SK-N-SH (cell line): ENCODE results near the gene SPRED2. TPM values are rescaled to one million over a fixed set of nuclear protein-coding genes. Genes with fewer than 3 reads are reported as not detected.

Source experiments
- CTCF ChIA-PET: fragments of 300-600, 350-600 bp; formaldehyde crosslinking; extraction: SDS; loops from one replicate; lab custom pipeline; 2021; lab: Yijun Ruan, JAX
- POLR2A ChIA-PET: fragments of 350-600 bp; sonication (Branson Sonifier 250); formaldehyde crosslinking; extraction: SDS; loops from one replicate; lab custom pipeline; 2020; ENCODE audit warnings: antibody characterized with exemption, inconsistent platforms; lab: Yijun Ruan, JAX
- DNase-seq: peaks from one replicate; pipeline ENCODE4 v3.0.0; 2012
- H2AFZ ChIP-seq: fragments of 200-600 bp; sonication (generic); 2 replicates; pipeline ENCODE4 v1.8.1; 2016; ENCODE audit warnings: antibody characterized with exemption, mild to moderate bottlenecking, low read depth
- H3F3A ChIP-seq: fragments of 200-600 bp; sonication (generic); replicated peaks from 2 replicates; pipeline ENCODE3; 2016; ENCODE audit warnings: antibody characterized with exemption, mild to moderate bottlenecking; ENCODE audit not compliant: insufficient read depth
- H3K27ac ChIP-seq, 2 experiments: fragments of 200-500 bp in 1 of 2; fragments of 200-600 bp in 1 of 2; sonication (Bioruptor generic) in 1 of 2; sonication (generic), shearing (Covaris generic) in 1 of 2; 2 replicates each; pipeline versions ENCODE4 v1.5.1 to v1.6.1; 2014 to 2016; ENCODE audit warnings: low read depth in 2 of 2, inconsistent platforms in 1 of 2, low read length in 1 of 2, mild to moderate bottlenecking in 1 of 2, mixed read lengths in 1 of 2
- H3K27me3 ChIP-seq: fragments of 200-600 bp; sonication (generic), shearing (Covaris generic); 2 replicates; pipeline ENCODE4 v1.6.1; 2016; ENCODE audit warnings: mixed run types; ENCODE audit not compliant: insufficient read depth
- H3K36me3 ChIP-seq, 2 experiments: fragments of 200-500 bp in 1 of 2; fragments of 200-600 bp in 1 of 2; sonication (Bioruptor generic) in 1 of 2; sonication (generic) in 1 of 2; replicated peaks in 1 of 2; 2 replicates each; pipeline versions ENCODE3 to v1.5.1; 2014 to 2016; ENCODE audit warnings: low read length in 1 of 2, mild to moderate bottlenecking in 1 of 2; ENCODE audit not compliant: insufficient read depth in 2 of 2, control insufficient read depth in 1 of 2
- H3K4me1 ChIP-seq, 2 experiments: fragments of 200-500 bp in 1 of 2; fragments of 200-600 bp in 1 of 2; sonication (Bioruptor generic) in 1 of 2; sonication (generic), shearing (Covaris generic) in 1 of 2; 2 replicates each; pipeline versions ENCODE4 v1.5.1 to v1.6.1; 2014 to 2016; ENCODE audit warnings: low read depth in 1 of 2, low read length in 1 of 2, mixed run types in 1 of 2; ENCODE audit not compliant: insufficient read depth in 2 of 2, control insufficient read depth in 1 of 2
- H3K4me2 ChIP-seq: fragments of 200-600 bp; sonication (generic), shearing (Covaris generic); 2 replicates; pipeline ENCODE4 v1.6.1; 2017; ENCODE audit warnings: mixed run types
- H3K4me3 ChIP-seq, 2 experiments: fragments of 200-500 bp in 1 of 2; fragments of 200-600 bp in 1 of 2; sonication (Bioruptor generic) in 1 of 2; sonication (generic), shearing (Covaris generic) in 1 of 2; 2 replicates each; pipeline versions ENCODE4 v1.5.1 to v1.8.1; 2014 to 2016; ENCODE audit warnings: low read depth in 2 of 2, inconsistent platforms in 1 of 2, low read length in 1 of 2, mild to moderate bottlenecking in 1 of 2, mixed read lengths in 1 of 2, moderate library complexity in 1 of 2
- H3K79me2 ChIP-seq: fragments of 200-600 bp; sonication (generic); 2 replicates; pipeline ENCODE4 v1.8.1; 2017; ENCODE audit warnings: mild to moderate bottlenecking; ENCODE audit not compliant: insufficient read depth
- H3K9ac ChIP-seq: fragments of 200-600 bp; sonication (generic); 2 replicates; pipeline ENCODE4 v1.6.1; 2017; ENCODE audit warnings: mixed run types
- H3K9me2 ChIP-seq: fragments of 200-600 bp; sonication (generic); 2 replicates; pipeline ENCODE4 v1.6.1; 2017; ENCODE audit warnings: mixed run types
- H3K9me3 ChIP-seq: fragments of 200-600 bp; sonication (generic); 2 replicates; pipeline ENCODE4 v1.6.1; 2017; ENCODE audit warnings: mixed run types, mild to moderate bottlenecking, moderate library complexity
- H4K20me1 ChIP-seq: fragments of 200-600 bp; sonication (generic); 2 replicates; pipeline ENCODE4 v1.6.1; 2017; ENCODE audit warnings: mild to moderate bottlenecking, mixed run types; ENCODE audit not compliant: insufficient read depth
- EP300 ChIP-seq, 2 experiments: IDR thresholded peaks; 2 replicates each; pipeline versions ENCODE4 v1.4.0 to v1.6.1; 2012; ENCODE audit warnings: borderline replicate concordance in 1 of 2, low read depth in 1 of 2, low read length in 1 of 2
- FOSL2 ChIP-seq: IDR thresholded peaks from 2 replicates; pipeline ENCODE4 v1.4.0; 2012; ENCODE audit warnings: low read depth, mild to moderate bottlenecking, moderate library complexity, borderline replicate concordance
- JUND ChIP-seq: IDR thresholded peaks from 2 replicates; pipeline ENCODE4 v1.4.0; 2012
- MXI1 ChIP-seq: IDR thresholded peaks from 2 replicates; pipeline ENCODE4 v1.6.1; 2012; ENCODE audit warnings: mild to moderate bottlenecking, low read depth, low read length, improper control_type of control experiment
- NRF1 ChIP-seq: IDR thresholded peaks from 2 replicates; pipeline ENCODE4 v1.6.1; 2012; ENCODE audit warnings: low read depth, mild to moderate bottlenecking, low read length
- POLR2AphosphoS5 ChIP-seq: IDR thresholded peaks from 2 replicates; pipeline ENCODE4 v1.6.1; 2012; ENCODE audit warnings: low read depth, low read length
- RAD21 ChIP-seq: IDR thresholded peaks from 2 replicates; pipeline ENCODE4 v1.6.1; 2012; ENCODE audit warnings: mild to moderate bottlenecking, low read length
- RXRA ChIP-seq: IDR thresholded peaks from 2 replicates; pipeline ENCODE4 v1.4.0; 2012; ENCODE audit warnings: low read depth, mild to moderate bottlenecking, borderline replicate concordance
- SIN3A ChIP-seq: IDR thresholded peaks from 2 replicates; pipeline ENCODE4 v1.6.1; 2012; ENCODE audit warnings: low read depth, mild to moderate bottlenecking, low read length, moderate library complexity, borderline replicate concordance
- SMC3 ChIP-seq: IDR thresholded peaks from 2 replicates; pipeline ENCODE4 v1.6.1; 2012; ENCODE audit warnings: low read depth, low read length, improper control_type of control experiment
- TCF12 ChIP-seq: IDR thresholded peaks from 2 replicates; pipeline ENCODE4 v1.4.0; 2012
- TEAD4 ChIP-seq: IDR thresholded peaks from 2 replicates; pipeline ENCODE4 v1.4.0; 2012; ENCODE audit warnings: mild to moderate bottlenecking, borderline replicate concordance; ENCODE audit not compliant: insufficient read depth
- WGBS: methylation state at CpG from one replicate; pipeline ENCODE4 v1.1.6; 2017; ENCODE audit warnings: low lambda C conversion rate; 5-methylcytosine and 5-hydroxymethylcytosine counted together
- polyA plus RNA-seq, 3 experiments: library from polyadenylated mRNA; depleted of rRNA; stranded (reverse); fragments of >200 nt; gene quantifications; 2 replicates each; pipeline ENCODE4 v1.2.3, GENCODE V29; 2012
- TF ChIP-seq, protein P1 (sequence below): fragments of 150-350 bp; IDR thresholded peaks from 2 replicates; pipeline ENCODE4 v1.6.1; 2017; ENCODE audit warnings: antibody characterized with exemption, low read length, low read depth, borderline replicate concordance
- TF ChIP-seq, protein P2 (sequence below): IDR thresholded peaks from 2 replicates; pipeline ENCODE4 v1.4.0; 2012; ENCODE audit warnings: low read depth, borderline replicate concordance
- TF ChIP-seq, protein P3 (sequence below): fragments of 200-600 bp; sonication (generic); IDR thresholded peaks from 2 replicates; pipeline ENCODE4 v1.6.1; 2017; ENCODE audit warnings: antibody characterized with exemption, mild to moderate bottlenecking, moderate library complexity
- TF ChIP-seq, protein P4 (sequence below): IDR thresholded peaks from 2 replicates; pipeline ENCODE4 v1.4.0; 2012; ENCODE audit warnings: low read depth, borderline replicate concordance
- TF ChIP-seq, protein P5 (sequence below): IDR thresholded peaks from 2 replicates; pipeline ENCODE4; 2012

The SPRED2 gene
- polyA plus RNA-seq, 1 of the 3 experiments (the other 2 are of a cell fraction), result 21.9 TPM

DNA sequence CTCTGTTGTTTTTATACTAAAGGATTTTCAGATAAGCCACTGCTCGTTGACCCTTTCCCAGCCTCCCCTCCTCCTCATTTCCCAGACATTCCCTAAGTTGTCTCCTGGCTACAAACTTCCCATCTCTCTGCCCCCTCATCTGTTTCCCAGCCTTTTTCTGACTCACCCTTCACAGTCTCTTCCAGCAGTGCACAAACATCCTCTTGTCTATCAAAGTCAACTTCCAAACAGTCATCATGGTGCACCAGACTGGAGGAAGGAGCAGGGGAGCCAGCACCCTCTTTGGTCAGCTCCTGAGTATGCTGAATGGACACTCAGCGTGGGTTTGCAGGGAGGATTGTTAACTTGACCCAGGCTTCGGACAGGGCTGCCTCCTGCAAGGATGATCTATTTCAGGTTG is 26.6 kb upstream of the SPRED2 start:
- no peaks in the 10 kb centered on the region for H3K79me2 ChIP-seq
- H3K27me3 ChIP-seq, result no peaks in the 10 kb centered on the region
- H3K9me2 ChIP-seq, result no peaks in the 10 kb centered on the region
- no peak for DNase-seq
- no peak overlapping the region; the same call in 1 of the 2 replicates for H3K9ac ChIP-seq
- TF ChIP-seq TCF12 (peak; percentile 45; the same call in 1 of the 2 replicates), EP300 (IDR thresholded peaks at IDR 0.05; ENCODE audit: borderline replicate concordance in 1 of 2, low read depth in 1 of 2, low read length in 1 of 2) (no peak), SIN3A (no peak), FOSL2 (peak; percentile 19; the same call in 1 of the 2 replicates), JUND (no peak; the same call in 1 of the 2 replicates), POLR2AphosphoS5 (no peak), SMC3 (no peak), TEAD4 (no peak), RAD21 (no peak), RXRA (no peak), MXI1 (no peak), NRF1 (no peak)
- TF ChIP-seq, protein P1, sequence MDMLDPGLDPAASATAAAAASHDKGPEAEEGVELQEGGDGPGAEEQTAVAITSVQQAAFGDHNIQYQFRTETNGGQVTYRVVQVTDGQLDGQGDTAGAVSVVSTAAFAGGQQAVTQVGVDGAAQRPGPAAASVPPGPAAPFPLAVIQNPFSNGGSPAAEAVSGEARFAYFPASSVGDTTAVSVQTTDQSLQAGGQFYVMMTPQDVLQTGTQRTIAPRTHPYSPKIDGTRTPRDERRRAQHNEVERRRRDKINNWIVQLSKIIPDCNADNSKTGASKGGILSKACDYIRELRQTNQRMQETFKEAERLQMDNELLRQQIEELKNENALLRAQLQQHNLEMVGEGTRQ, result no peak
- TF ChIP-seq, protein P2, sequence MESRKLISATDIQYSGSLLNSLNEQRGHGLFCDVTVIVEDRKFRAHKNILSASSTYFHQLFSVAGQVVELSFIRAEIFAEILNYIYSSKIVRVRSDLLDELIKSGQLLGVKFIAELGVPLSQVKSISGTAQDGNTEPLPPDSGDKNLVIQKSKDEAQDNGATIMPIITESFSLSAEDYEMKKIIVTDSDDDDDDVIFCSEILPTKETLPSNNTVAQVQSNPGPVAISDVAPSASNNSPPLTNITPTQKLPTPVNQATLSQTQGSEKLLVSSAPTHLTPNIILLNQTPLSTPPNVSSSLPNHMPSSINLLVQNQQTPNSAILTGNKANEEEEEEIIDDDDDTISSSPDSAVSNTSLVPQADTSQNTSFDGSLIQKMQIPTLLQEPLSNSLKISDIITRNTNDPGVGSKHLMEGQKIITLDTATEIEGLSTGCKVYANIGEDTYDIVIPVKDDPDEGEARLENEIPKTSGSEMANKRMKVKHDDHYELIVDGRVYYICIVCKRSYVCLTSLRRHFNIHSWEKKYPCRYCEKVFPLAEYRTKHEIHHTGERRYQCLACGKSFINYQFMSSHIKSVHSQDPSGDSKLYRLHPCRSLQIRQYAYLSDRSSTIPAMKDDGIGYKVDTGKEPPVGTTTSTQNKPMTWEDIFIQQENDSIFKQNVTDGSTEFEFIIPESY, result no peak
- TF ChIP-seq, protein P3, sequence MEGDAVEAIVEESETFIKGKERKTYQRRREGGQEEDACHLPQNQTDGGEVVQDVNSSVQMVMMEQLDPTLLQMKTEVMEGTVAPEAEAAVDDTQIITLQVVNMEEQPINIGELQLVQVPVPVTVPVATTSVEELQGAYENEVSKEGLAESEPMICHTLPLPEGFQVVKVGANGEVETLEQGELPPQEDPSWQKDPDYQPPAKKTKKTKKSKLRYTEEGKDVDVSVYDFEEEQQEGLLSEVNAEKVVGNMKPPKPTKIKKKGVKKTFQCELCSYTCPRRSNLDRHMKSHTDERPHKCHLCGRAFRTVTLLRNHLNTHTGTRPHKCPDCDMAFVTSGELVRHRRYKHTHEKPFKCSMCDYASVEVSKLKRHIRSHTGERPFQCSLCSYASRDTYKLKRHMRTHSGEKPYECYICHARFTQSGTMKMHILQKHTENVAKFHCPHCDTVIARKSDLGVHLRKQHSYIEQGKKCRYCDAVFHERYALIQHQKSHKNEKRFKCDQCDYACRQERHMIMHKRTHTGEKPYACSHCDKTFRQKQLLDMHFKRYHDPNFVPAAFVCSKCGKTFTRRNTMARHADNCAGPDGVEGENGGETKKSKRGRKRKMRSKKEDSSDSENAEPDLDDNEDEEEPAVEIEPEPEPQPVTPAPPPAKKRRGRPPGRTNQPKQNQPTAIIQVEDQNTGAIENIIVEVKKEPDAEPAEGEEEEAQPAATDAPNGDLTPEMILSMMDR, result no peak
- TF ChIP-seq, protein P4, sequence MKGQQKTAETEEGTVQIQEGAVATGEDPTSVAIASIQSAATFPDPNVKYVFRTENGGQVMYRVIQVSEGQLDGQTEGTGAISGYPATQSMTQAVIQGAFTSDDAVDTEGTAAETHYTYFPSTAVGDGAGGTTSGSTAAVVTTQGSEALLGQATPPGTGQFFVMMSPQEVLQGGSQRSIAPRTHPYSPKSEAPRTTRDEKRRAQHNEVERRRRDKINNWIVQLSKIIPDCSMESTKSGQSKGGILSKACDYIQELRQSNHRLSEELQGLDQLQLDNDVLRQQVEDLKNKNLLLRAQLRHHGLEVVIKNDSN, result no peak
- TF ChIP-seq, protein P5, sequence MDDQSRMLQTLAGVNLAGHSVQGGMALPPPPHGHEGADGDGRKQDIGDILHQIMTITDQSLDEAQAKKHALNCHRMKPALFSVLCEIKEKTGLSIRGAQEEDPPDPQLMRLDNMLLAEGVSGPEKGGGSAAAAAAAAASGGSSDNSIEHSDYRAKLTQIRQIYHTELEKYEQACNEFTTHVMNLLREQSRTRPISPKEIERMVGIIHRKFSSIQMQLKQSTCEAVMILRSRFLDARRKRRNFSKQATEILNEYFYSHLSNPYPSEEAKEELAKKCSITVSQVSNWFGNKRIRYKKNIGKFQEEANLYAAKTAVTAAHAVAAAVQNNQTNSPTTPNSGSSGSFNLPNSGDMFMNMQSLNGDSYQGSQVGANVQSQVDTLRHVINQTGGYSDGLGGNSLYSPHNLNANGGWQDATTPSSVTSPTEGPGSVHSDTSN, result peak; percentile 64
- H3F3A ChIP-seq, result peaks cover 38% of the 10 kb centered on the region
- no peaks in the 10 kb centered on the region for H3K36me3 ChIP-seq
- peak overlapping the region; percentile 8; the same call in 1 of the 2 replicates for H2AFZ ChIP-seq
- peak overlapping the region in 1 of 2 experiments; percentile 90; a peak in 2 of 4 replicates for H3K27ac ChIP-seq
- H3K4me2 ChIP-seq, result peak overlapping the region; percentile 30; the same call in 1 of the 2 replicates
- no peaks in the 10 kb centered on the region for H4K20me1 ChIP-seq
- WGBS, result 53% methylated on average over 3 of the region's 3 CpGs
- no peaks in the 10 kb centered on the region for H3K9me3 ChIP-seq
- ChIA-PET POLR2A (no interaction called here), CTCF (interaction anchor here (1.3 kb wide), 1 partner anchor 114 kb away, joined by 4 read pairs; no protein-coding TSS in a partner anchor)
- H3K4me1 ChIP-seq, result peaks cover under 1 to 14% of the 10 kb centered on the region in 2 experiments; a peak in 3 of 4 replicates
- no peak overlapping the region for H3K4me3 ChIP-seq
